GM12874 (cell line): Measurements from ENCODE around the gene EPB41L3.

Source experiments
- CTCF ChIP-seq: IDR thresholded peaks from 2 replicates; pipeline ENCODE4 v1.5.1; 2011; ENCODE audit warnings: low read depth, mild to moderate bottlenecking, control low read depth, low read length, moderate library complexity; ENCODE audit not compliant: insufficient read depth

Gene EPB41L3

DNA sequence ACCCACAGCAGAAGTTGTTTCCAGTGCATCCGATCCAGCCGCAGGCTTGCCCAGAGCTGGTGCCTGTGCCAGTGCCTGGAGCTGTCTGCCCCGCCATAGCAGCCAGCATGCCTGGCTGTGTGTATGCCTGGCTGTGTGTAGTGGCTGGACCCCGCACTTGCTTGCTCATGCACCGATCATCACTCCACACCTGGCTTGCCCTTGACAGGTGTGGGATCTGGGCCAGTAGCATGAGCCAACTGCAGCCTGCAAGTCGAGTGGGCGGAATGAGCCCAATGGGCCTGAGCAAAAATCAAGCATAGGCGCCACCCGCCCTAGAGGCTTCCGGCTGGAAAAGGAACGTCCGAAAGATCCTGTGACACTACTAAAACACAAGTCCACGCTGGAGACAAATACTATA is 74.5 kb downstream of the EPB41L3 start:
- TF ChIP-seq CTCF = no peak

DNA sequence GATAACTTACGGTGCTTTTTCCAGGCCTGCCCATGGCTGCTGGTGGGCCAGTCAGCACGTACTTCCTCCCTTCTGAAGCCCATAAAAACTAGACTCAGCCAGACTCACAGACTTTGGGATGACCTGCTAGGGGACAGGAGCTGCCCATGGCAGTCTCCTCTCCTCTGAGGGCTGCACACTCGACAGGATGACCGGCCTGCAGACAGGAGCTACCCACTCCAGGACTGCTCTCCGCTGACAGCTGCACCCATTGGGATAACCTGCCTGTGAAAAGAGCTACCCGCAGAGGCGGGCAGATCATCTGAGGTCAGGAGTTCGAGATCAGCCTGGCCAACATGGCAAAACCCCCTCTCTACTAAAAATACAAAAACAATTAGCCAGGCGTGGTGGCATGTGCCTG is 75.4 kb downstream of the EPB41L3 start:
- no peak for TF ChIP-seq CTCF

DNA sequence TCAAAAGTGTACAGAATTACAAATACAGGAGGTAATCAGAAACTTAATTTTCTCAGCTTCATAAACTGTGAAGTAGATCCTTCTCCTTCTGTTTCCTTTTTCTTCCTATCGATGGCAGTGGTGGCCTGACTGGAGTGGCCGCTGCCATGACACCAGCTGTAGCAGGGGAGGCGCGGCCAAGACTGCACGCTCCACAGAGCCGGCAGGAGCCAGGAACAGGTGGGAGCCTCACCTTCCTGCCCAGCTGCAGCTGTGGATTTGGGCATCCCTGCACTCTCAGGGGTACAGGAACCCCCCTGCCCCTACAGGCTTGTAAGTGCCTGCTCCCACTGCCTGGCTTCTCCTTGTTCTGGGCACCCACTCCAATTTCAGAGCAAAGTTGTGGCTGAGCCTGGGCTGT is 76.1 kb downstream of the EPB41L3 start:
- no peak for TF ChIP-seq CTCF

DNA sequence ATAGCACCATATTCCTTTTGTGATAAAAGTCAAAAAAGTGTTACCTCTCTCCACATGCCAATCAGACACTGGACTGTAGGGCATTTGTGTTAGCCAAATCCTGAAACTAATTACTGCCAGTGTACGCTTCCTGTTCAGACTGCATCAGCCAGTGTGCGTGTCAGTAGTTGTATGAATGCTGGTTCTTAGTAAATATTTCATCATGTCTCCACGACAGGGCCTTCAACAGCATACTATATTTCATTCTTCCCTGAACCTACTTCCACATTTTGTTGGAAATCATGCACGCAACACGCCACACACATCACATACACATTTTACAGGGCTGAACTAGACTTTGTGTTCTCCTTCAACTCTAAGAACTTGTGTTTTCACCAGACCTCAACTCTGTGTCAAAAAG is 77.5 kb downstream of the EPB41L3 start:
- TF ChIP-seq CTCF = no peak

DNA sequence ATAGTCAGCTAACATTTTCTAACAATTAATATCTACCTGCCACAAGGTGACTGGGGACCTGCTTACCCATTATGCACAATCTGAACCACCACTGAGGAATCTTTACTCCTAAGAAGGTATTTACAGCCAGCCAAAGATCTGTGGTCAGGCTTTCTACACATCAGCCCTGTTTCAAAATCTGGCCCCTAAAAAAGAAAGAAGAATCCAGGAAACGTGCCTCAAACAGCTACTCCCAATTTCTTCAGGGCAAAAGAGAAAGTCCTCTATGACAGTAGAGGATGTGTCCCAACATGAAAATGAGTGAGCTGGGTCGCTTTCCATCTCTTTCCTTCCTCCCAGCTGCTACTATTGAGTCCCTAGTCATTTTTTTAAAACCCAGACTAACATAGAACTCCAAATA is 79.5 kb downstream of the EPB41L3 start:
- TF ChIP-seq CTCF = no peak

GRCh38 chr18:5463831-5464230 is 80.0 kb downstream of the EPB41L3 start:
- no peak for TF ChIP-seq CTCF

- no peak for TF ChIP-seq CTCF
These were observed 80.4 kb downstream of the EPB41L3 start for GRCh38 chr18:5463390-5463789.

DNA sequence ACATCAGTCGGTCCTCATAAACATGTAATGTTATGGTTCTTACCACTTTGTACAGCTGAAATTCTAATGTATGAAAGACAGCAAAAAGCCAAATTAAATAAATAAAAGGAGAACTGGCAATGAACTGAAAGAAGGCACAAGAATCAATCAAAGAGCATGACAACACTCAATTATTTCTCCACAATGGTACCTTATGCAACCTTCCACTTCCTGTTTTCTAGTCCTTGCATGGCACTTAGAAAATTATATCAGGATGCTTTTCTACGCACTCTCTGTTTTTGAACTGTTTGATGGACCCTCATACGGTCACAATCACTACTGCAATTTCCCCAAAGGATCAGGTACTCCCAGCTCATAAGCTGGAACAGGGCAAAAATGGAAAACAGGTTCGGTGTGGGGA is 81.6 kb downstream of the EPB41L3 start:
- TF ChIP-seq CTCF = no peak
